SK-N-SH (cell line): ENCODE results near the gene EHD1. TPM values are rescaled to one million over a fixed set of nuclear protein-coding genes. Genes with fewer than 3 reads are reported as not detected.

ENCODE experiments used
- CTCF ChIA-PET: fragments of 300-600, 350-600 bp; formaldehyde crosslinking; extraction: SDS; loops from one replicate; lab custom pipeline; 2021; lab: Yijun Ruan, JAX
- POLR2A ChIA-PET: fragments of 350-600 bp; sonication (Branson Sonifier 250); formaldehyde crosslinking; extraction: SDS; loops from one replicate; lab custom pipeline; 2020; ENCODE audit warnings: antibody characterized with exemption, inconsistent platforms; lab: Yijun Ruan, JAX
- DNase-seq: peaks from one replicate; pipeline ENCODE4 v3.0.0; 2012
- H2AFZ ChIP-seq: fragments of 200-600 bp; sonication (generic); 2 replicates; pipeline ENCODE4 v1.8.1; 2016; ENCODE audit warnings: antibody characterized with exemption, mild to moderate bottlenecking, low read depth
- H3F3A ChIP-seq: fragments of 200-600 bp; sonication (generic); replicated peaks from 2 replicates; pipeline ENCODE3; 2016; ENCODE audit warnings: antibody characterized with exemption, mild to moderate bottlenecking; ENCODE audit not compliant: insufficient read depth
- H3K27ac ChIP-seq, 2 experiments: fragments of 200-500 bp in 1 of 2; fragments of 200-600 bp in 1 of 2; sonication (Bioruptor generic) in 1 of 2; sonication (generic), shearing (Covaris generic) in 1 of 2; 2 replicates each; pipeline versions ENCODE4 v1.5.1 to v1.6.1; 2014 to 2016; ENCODE audit warnings: low read depth in 2 of 2, inconsistent platforms in 1 of 2, low read length in 1 of 2, mild to moderate bottlenecking in 1 of 2, mixed read lengths in 1 of 2
- H3K27me3 ChIP-seq: fragments of 200-600 bp; sonication (generic), shearing (Covaris generic); 2 replicates; pipeline ENCODE4 v1.6.1; 2016; ENCODE audit warnings: mixed run types; ENCODE audit not compliant: insufficient read depth
- H3K36me3 ChIP-seq, 2 experiments: fragments of 200-500 bp in 1 of 2; fragments of 200-600 bp in 1 of 2; sonication (Bioruptor generic) in 1 of 2; sonication (generic) in 1 of 2; replicated peaks in 1 of 2; 2 replicates each; pipeline versions ENCODE3 to v1.5.1; 2014 to 2016; ENCODE audit warnings: low read length in 1 of 2, mild to moderate bottlenecking in 1 of 2; ENCODE audit not compliant: insufficient read depth in 2 of 2, control insufficient read depth in 1 of 2
- H3K4me1 ChIP-seq, 2 experiments: fragments of 200-500 bp in 1 of 2; fragments of 200-600 bp in 1 of 2; sonication (Bioruptor generic) in 1 of 2; sonication (generic), shearing (Covaris generic) in 1 of 2; 2 replicates each; pipeline versions ENCODE4 v1.5.1 to v1.6.1; 2014 to 2016; ENCODE audit warnings: low read depth in 1 of 2, low read length in 1 of 2, mixed run types in 1 of 2; ENCODE audit not compliant: insufficient read depth in 2 of 2, control insufficient read depth in 1 of 2
- H3K4me2 ChIP-seq: fragments of 200-600 bp; sonication (generic), shearing (Covaris generic); 2 replicates; pipeline ENCODE4 v1.6.1; 2017; ENCODE audit warnings: mixed run types
- H3K4me3 ChIP-seq, 2 experiments: fragments of 200-500 bp in 1 of 2; fragments of 200-600 bp in 1 of 2; sonication (Bioruptor generic) in 1 of 2; sonication (generic), shearing (Covaris generic) in 1 of 2; 2 replicates each; pipeline versions ENCODE4 v1.5.1 to v1.8.1; 2014 to 2016; ENCODE audit warnings: low read depth in 2 of 2, inconsistent platforms in 1 of 2, low read length in 1 of 2, mild to moderate bottlenecking in 1 of 2, mixed read lengths in 1 of 2, moderate library complexity in 1 of 2
- H3K79me2 ChIP-seq: fragments of 200-600 bp; sonication (generic); 2 replicates; pipeline ENCODE4 v1.8.1; 2017; ENCODE audit warnings: mild to moderate bottlenecking; ENCODE audit not compliant: insufficient read depth
- H3K9ac ChIP-seq: fragments of 200-600 bp; sonication (generic); 2 replicates; pipeline ENCODE4 v1.6.1; 2017; ENCODE audit warnings: mixed run types
- H3K9me2 ChIP-seq: fragments of 200-600 bp; sonication (generic); 2 replicates; pipeline ENCODE4 v1.6.1; 2017; ENCODE audit warnings: mixed run types
- H3K9me3 ChIP-seq: fragments of 200-600 bp; sonication (generic); 2 replicates; pipeline ENCODE4 v1.6.1; 2017; ENCODE audit warnings: mixed run types, mild to moderate bottlenecking, moderate library complexity
- H4K20me1 ChIP-seq: fragments of 200-600 bp; sonication (generic); 2 replicates; pipeline ENCODE4 v1.6.1; 2017; ENCODE audit warnings: mild to moderate bottlenecking, mixed run types; ENCODE audit not compliant: insufficient read depth
- CHD2 ChIP-seq: fragments of 150-350 bp; IDR thresholded peaks from 2 replicates; pipeline ENCODE4 v1.6.1; 2018; ENCODE audit warnings: low read length; ENCODE audit not compliant: partially characterized antibody
- ELF1 ChIP-seq: IDR thresholded peaks from 2 replicates; pipeline ENCODE4 v1.4.0; 2012
- GABPA ChIP-seq: IDR thresholded peaks from 2 replicates; pipeline ENCODE4 v1.4.0; 2012; ENCODE audit warnings: low read depth, mild to moderate bottlenecking
- GATA2 ChIP-seq: sonication (generic); formaldehyde crosslinking; IDR thresholded peaks from 2 replicates; pipeline ENCODE4 v1.5.0; 2020; ENCODE audit warnings: mild to moderate bottlenecking, missing genetic modification reagents
- JUND ChIP-seq: IDR thresholded peaks from 2 replicates; pipeline ENCODE4 v1.4.0; 2012
- MAX ChIP-seq: IDR thresholded peaks from 2 replicates; pipeline ENCODE4 v1.4.0; 2012; ENCODE audit warnings: low read depth
- MEF2A ChIP-seq: IDR thresholded peaks from 2 replicates; pipeline ENCODE4 v1.4.0; 2012; ENCODE audit warnings: low read depth, borderline replicate concordance
- MXI1 ChIP-seq: IDR thresholded peaks from 2 replicates; pipeline ENCODE4 v1.6.1; 2012; ENCODE audit warnings: mild to moderate bottlenecking, low read depth, low read length, improper control_type of control experiment
- NRF1 ChIP-seq: IDR thresholded peaks from 2 replicates; pipeline ENCODE4 v1.6.1; 2012; ENCODE audit warnings: low read depth, mild to moderate bottlenecking, low read length
- POLR2AphosphoS5 ChIP-seq: IDR thresholded peaks from 2 replicates; pipeline ENCODE4 v1.6.1; 2012; ENCODE audit warnings: low read depth, low read length
- RAD21 ChIP-seq: IDR thresholded peaks from 2 replicates; pipeline ENCODE4 v1.6.1; 2012; ENCODE audit warnings: mild to moderate bottlenecking, low read length
- RCOR1 ChIP-seq: fragments of 150-350 bp; IDR thresholded peaks from 2 replicates; pipeline ENCODE4 v1.6.1; 2017; ENCODE audit warnings: antibody characterized with exemption, low read length
- REST ChIP-seq: IDR thresholded peaks from 2 replicates; pipeline ENCODE4 v1.6.1; 2012; ENCODE audit warnings: mild to moderate bottlenecking, low read depth, low read length, moderate library complexity
- SMC3 ChIP-seq: IDR thresholded peaks from 2 replicates; pipeline ENCODE4 v1.6.1; 2012; ENCODE audit warnings: low read depth, low read length, improper control_type of control experiment
- TEAD4 ChIP-seq: IDR thresholded peaks from 2 replicates; pipeline ENCODE4 v1.4.0; 2012; ENCODE audit warnings: mild to moderate bottlenecking, borderline replicate concordance; ENCODE audit not compliant: insufficient read depth
- USF1 ChIP-seq: IDR thresholded peaks from 2 replicates; pipeline ENCODE4 v1.4.0; 2012; ENCODE audit warnings: low read depth, borderline replicate concordance
- YY1 ChIP-seq: IDR thresholded peaks from 2 replicates; pipeline ENCODE4 v1.4.0; 2012; ENCODE audit warnings: low read depth, mild to moderate bottlenecking
- WGBS: methylation state at CpG from one replicate; pipeline ENCODE4 v1.1.6; 2017; ENCODE audit warnings: low lambda C conversion rate; 5-methylcytosine and 5-hydroxymethylcytosine counted together
- polyA plus RNA-seq, 3 experiments: library from polyadenylated mRNA; depleted of rRNA; stranded (reverse); fragments of >200 nt; gene quantifications; 2 replicates each; pipeline ENCODE4 v1.2.3, GENCODE V29; 2012
- TF ChIP-seq, protein P1 (sequence below): IDR thresholded peaks from 2 replicates; pipeline ENCODE4 v1.4.0; 2012; ENCODE audit warnings: low read depth, borderline replicate concordance
- TF ChIP-seq, protein P2 (sequence below): IDR thresholded peaks from 2 replicates; pipeline ENCODE4; 2012

EHD1 gene
- polyA plus RNA-seq, 1 of the 3 experiments (the other 2 are of a cell fraction) = 93.3 TPM

- Histone ChIP-seq H3F3A (peaks cover 17% of the 10 kb centered on the region), H3K9me2 (no peaks in the 10 kb centered on the region), H3K9me3 (no peaks in the 10 kb centered on the region), H3K27ac (no peak overlapping the region), H3K4me1 (peaks cover 12 to 33% of the 10 kb centered on the region in 2 experiments; a peak in 3 of 4 replicates), H3K4me3 (no peak overlapping the region), H3K36me3 (peaks cover 26 to 30% of the 10 kb centered on the region in 2 experiments), H3K9ac (no peak overlapping the region), H4K20me1 (peaks cover 86% of the 10 kb centered on the region), H3K4me2 (peak overlapping the region; percentile 68; the same call in 1 of the 2 replicates), H3K79me2 (peaks cover 95% of the 10 kb centered on the region), H3K27me3 (no peaks in the 10 kb centered on the region), H2AFZ (no peak overlapping the region)
- POLR2A ChIA-PET = no interaction called here
- no peak for DNase-seq
- TF ChIP-seq, protein P1, sequence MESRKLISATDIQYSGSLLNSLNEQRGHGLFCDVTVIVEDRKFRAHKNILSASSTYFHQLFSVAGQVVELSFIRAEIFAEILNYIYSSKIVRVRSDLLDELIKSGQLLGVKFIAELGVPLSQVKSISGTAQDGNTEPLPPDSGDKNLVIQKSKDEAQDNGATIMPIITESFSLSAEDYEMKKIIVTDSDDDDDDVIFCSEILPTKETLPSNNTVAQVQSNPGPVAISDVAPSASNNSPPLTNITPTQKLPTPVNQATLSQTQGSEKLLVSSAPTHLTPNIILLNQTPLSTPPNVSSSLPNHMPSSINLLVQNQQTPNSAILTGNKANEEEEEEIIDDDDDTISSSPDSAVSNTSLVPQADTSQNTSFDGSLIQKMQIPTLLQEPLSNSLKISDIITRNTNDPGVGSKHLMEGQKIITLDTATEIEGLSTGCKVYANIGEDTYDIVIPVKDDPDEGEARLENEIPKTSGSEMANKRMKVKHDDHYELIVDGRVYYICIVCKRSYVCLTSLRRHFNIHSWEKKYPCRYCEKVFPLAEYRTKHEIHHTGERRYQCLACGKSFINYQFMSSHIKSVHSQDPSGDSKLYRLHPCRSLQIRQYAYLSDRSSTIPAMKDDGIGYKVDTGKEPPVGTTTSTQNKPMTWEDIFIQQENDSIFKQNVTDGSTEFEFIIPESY = no peak
- TF ChIP-seq NRF1 = no peak
- no peak for TF ChIP-seq MEF2A
- no peak for TF ChIP-seq ELF1
- no peak for TF ChIP-seq RAD21
- no peak for TF ChIP-seq MAX
- no peak for TF ChIP-seq JUND
- no peak for TF ChIP-seq TEAD4
- TF ChIP-seq RCOR1 = no peak
- TF ChIP-seq USF1 = no peak
- TF ChIP-seq CHD2 = no peak
- TF ChIP-seq YY1 = no peak
- TF ChIP-seq MXI1 = no peak
- TF ChIP-seq GABPA = no peak
- 88% methylated on average over 3 of the region's 3 CpGs for WGBS
- CTCF ChIA-PET = interaction anchor here (1.3 to 1.7 kb wide), 2 partner anchors 22 to 24 kb away, joined by 5 to 8 read pairs; no protein-coding TSS in a partner anchor
Measured at GRCh38 chr11:64871492-64871891, 6.9 kb downstream of the EHD1 start.

DNA sequence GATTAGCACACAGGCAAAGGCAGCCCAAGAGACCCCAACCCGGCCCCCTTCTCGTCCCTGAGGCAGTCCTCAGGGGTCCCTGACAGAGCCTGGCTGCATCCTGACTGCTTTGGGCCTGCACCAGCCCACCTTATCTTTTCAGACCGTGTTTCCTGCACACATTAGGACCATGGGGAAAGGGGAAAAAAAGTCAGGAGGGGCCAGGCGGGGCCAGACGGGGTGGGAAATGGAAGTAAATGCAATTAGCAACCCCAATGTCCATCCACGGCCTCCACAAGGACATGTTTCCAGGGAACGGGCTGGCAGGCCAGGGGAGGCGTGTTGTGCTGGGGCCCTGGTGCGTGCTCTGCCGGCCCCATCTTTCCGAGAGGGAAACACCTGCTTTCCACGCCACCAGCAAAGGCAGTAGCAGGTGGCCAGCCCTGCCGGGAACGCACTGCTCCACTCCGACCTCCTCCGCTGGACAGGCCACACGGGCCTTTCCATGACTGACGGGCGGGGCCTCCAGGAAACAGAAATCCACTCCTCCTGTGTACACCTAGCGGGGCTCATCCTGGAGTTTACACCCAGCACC lies 7.4 kb downstream of the EHD1 start:
- H3K36me3 ChIP-seq = peaks cover 30% of the 10 kb centered on the region in 2 experiments
- H3K79me2 ChIP-seq = peaks cover 95% of the 10 kb centered on the region
- H3K9me3 ChIP-seq = no peaks in the 10 kb centered on the region
- H3K9ac ChIP-seq = peak overlapping the region; percentile 49; the same call in 1 of the 2 replicates
- CTCF ChIA-PET = interaction anchor here (3.8 kb wide), 1 partner anchor 23 kb away, joined by 34 read pairs; no protein-coding TSS in a partner anchor
- no peaks in the 10 kb centered on the region for H3K27me3 ChIP-seq
- no peak overlapping the region for H3K4me3 ChIP-seq
- H3K27ac ChIP-seq = peak overlapping the region in 1 of 2 experiments; percentile 58; a peak in 2 of 4 replicates
- H3F3A ChIP-seq = peaks cover 17% of the 10 kb centered on the region
- H3K9me2 ChIP-seq = no peaks in the 10 kb centered on the region
- peaks cover 86% of the 10 kb centered on the region for H4K20me1 ChIP-seq
- POLR2A ChIA-PET = no interaction called here
- DNase-seq = no peak
- peaks cover 7 to 33% of the 10 kb centered on the region in 2 experiments; a peak in 3 of 4 replicates for H3K4me1 ChIP-seq
- H3K4me2 ChIP-seq = peak overlapping the region; percentile 68
- 81% methylated on average over 12 of the region's 20 CpGs for WGBS
- no peak overlapping the region for H2AFZ ChIP-seq
- TF ChIP-seq YY1 = no peak
- TF ChIP-seq ELF1 = no peak
- TF ChIP-seq SMC3 = no peak
- TF ChIP-seq, protein P2, sequence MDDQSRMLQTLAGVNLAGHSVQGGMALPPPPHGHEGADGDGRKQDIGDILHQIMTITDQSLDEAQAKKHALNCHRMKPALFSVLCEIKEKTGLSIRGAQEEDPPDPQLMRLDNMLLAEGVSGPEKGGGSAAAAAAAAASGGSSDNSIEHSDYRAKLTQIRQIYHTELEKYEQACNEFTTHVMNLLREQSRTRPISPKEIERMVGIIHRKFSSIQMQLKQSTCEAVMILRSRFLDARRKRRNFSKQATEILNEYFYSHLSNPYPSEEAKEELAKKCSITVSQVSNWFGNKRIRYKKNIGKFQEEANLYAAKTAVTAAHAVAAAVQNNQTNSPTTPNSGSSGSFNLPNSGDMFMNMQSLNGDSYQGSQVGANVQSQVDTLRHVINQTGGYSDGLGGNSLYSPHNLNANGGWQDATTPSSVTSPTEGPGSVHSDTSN = no peak
- no peak for TF ChIP-seq CHD2
- no peak for TF ChIP-seq NRF1
- TF ChIP-seq GATA2 (CRISPR knock-in tag) = no peak
- TF ChIP-seq RAD21 = no peak
- TF ChIP-seq REST = no peak
- TF ChIP-seq RCOR1 = no peak
- no peak for TF ChIP-seq POLR2AphosphoS5
- no peak for TF ChIP-seq MAX
